GM12878 (cell line): Measurements from ENCODE around the gene TMEM214. TPM values are rescaled to one million over a fixed set of nuclear protein-coding genes. Genes with fewer than 3 reads are reported as not detected.

Source experiments
- BACH1 ChIP-seq: fragments of 450-650 bp; IDR thresholded peaks from 2 replicates; pipeline ENCODE4 v1.6.1; 2017; ENCODE audit warnings: mild to moderate bottlenecking, borderline replicate concordance
- BCL11A ChIP-seq: IDR thresholded peaks from 2 replicates; pipeline ENCODE4 v1.6.1; 2011; ENCODE audit warnings: low read depth, low read length
- CTCF ChIP-seq, 3 experiments: IDR thresholded peaks in 2 of 3; conservative IDR thresholded peaks in 1 of 3; 2 replicates each; pipeline ENCODE4 v1.5.1; 2011; ENCODE audit warnings: low read depth in 3 of 3, low read length in 3 of 3, mild to moderate bottlenecking in 3 of 3, control low read depth in 2 of 3, moderate library complexity in 2 of 3, inconsistent platforms in 1 of 3, mixed read lengths in 1 of 3; ENCODE audit not compliant: control insufficient read depth in 2 of 3, insufficient read depth in 1 of 3; ENCODE audit errors: extremely low read depth in 1 of 3
- E2F4 ChIP-seq: IDR thresholded peaks from 2 replicates; pipeline ENCODE4 v1.6.1; 2012; ENCODE audit warnings: low read depth, low read length, improper control_type of control experiment
- ELK1 ChIP-seq: IDR thresholded peaks from 2 replicates; pipeline ENCODE4 v1.6.1; 2012; ENCODE audit warnings: low read depth, low read length, improper control_type of control experiment
- EZH2 ChIP-seq: IDR thresholded peaks from 2 replicates; pipeline ENCODE4 v1.6.1; 2012; ENCODE audit warnings: low read depth, mild to moderate bottlenecking, control low read depth, inconsistent platforms, low read length, borderline replicate concordance; ENCODE audit not compliant: control insufficient read depth
- HDAC6 ChIP-seq: fragments of 200-600 bp; sonication (generic); IDR thresholded peaks from one replicate; pipeline ENCODE4 v1.8.0; 2017; ENCODE audit warnings: antibody characterized with exemption; ENCODE audit not compliant: unreplicated experiment
- IRF5 ChIP-seq: fragments of 450-650 bp; IDR thresholded peaks from 2 replicates; pipeline ENCODE4 v1.6.1; 2017; ENCODE audit warnings: borderline replicate concordance
- KLF5 ChIP-seq: fragments of 450-650 bp; IDR thresholded peaks from 2 replicates; pipeline ENCODE4 v1.6.1; 2014; ENCODE audit warnings: mild to moderate bottlenecking; ENCODE audit not compliant: partially characterized antibody
- LARP7 ChIP-seq: fragments of 450-650 bp; IDR thresholded peaks from 2 replicates; pipeline ENCODE4 v1.6.1; 2017; ENCODE audit warnings: mild to moderate bottlenecking
- MAX ChIP-seq: IDR thresholded peaks from 2 replicates; pipeline ENCODE4 v1.6.1; 2012; ENCODE audit warnings: low read depth, low read length, improper control_type of control experiment
- NFIC ChIP-seq: IDR thresholded peaks from 2 replicates; pipeline ENCODE4 v1.6.1; 2012; ENCODE audit warnings: low read depth, mild to moderate bottlenecking, inconsistent platforms, low read length, moderate library complexity
- NFYA ChIP-seq: IDR thresholded peaks from 2 replicates; pipeline ENCODE4 v1.6.1; 2011; ENCODE audit warnings: low read depth, mild to moderate bottlenecking, low read length, improper control_type of control experiment, borderline replicate concordance
- RAD21 ChIP-seq: IDR thresholded peaks from 2 replicates; pipeline ENCODE4 v1.6.1; 2011; ENCODE audit warnings: mild to moderate bottlenecking, low read depth, low read length, moderate library complexity; ENCODE audit not compliant: insufficient read depth
- SIX5 ChIP-seq: IDR thresholded peaks from 2 replicates; pipeline ENCODE4 v1.6.1; 2011; ENCODE audit warnings: mild to moderate bottlenecking, low read depth, low read length, moderate library complexity; ENCODE audit not compliant: severe bottlenecking
- SP1 ChIP-seq: IDR thresholded peaks from one replicate; pipeline ENCODE4 v1.6.1; 2011; ENCODE audit warnings: low read depth, low read length
- TBL1XR1 ChIP-seq: IDR thresholded peaks from 2 replicates; pipeline ENCODE4 v1.6.1; 2012; ENCODE audit warnings: low read depth, low read length, improper control_type of control experiment
- ZBTB4 ChIP-seq: fragments of 450-650 bp; formaldehyde crosslinking; IDR thresholded peaks from 2 replicates; pipeline ENCODE4 v1.4.0; 2022; ENCODE audit warnings: mild to moderate bottlenecking, moderate library complexity
- ZNF622 ChIP-seq: fragments of 450-650 bp; IDR thresholded peaks from 2 replicates; pipeline ENCODE4 v1.6.1; 2017; ENCODE audit warnings: mild to moderate bottlenecking, inconsistent platforms
- ZZZ3 ChIP-seq: IDR thresholded peaks from 2 replicates; pipeline ENCODE4 v1.6.1; 2011; ENCODE audit warnings: low read depth; ENCODE audit not compliant: control insufficient read depth, insufficient read length
- polyA plus RNA-seq, 11 experiments: library from polyadenylated mRNA; depleted of rRNA in 4 of 11; unstranded in 6 of 11; stranded (reverse) in 5 of 11; fragments of >200 nt; fragmentation: Nextera tagmentation in 4 of 11; fragmentation: Illumina TruSeq in 1 of 11; extraction: Ambion mirVana in 4 of 11; extraction: Trizol in 1 of 11; gene quantifications; 1 replicate in 1 of 11; 2 replicates in 10 of 11; pipeline versions ENCODE4 v1.2.1 to v1.2.3, GENCODE V29; 2011 to 2016; ENCODE audit warnings: inconsistent platforms in 2 of 11, missing spikeins in 2 of 11, low read depth in 1 of 11
- total RNA-seq, 4 experiments: library from RNA; depleted of rRNA in 3 of 4; stranded (reverse); fragments of >200 nt in 3 of 4; fragmentation: Illumina TruSeq in 1 of 4; extraction: Trizol in 1 of 4; gene quantifications; 2 replicates each; pipeline versions ENCODE4 v1.2.1 to v1.2.3, GENCODE V29; 2013 to 2021

The TMEM214 gene
- total and polyA plus RNA-seq, 10 of the 15 experiments (the other 5 are each of a cell fraction or from before 2014, with no cell fraction given): 10.4 to 79.2 (median 45.0) TPM

- TF ChIP-seq ZBTB4 (CRISPR knock-in tag): no peak
- no peak for TF ChIP-seq ZZZ3
- no peak for TF ChIP-seq IRF5
- no peak for TF ChIP-seq NFYA
- TF ChIP-seq CTCF (IDR thresholded peaks at IDR 0.05 in 2 of 3, conservative IDR thresholded peaks at IDR 0.05 in 1 of 3; ENCODE audit: control insufficient read depth in 2 of 3, extremely low read depth in 1 of 3, insufficient read depth in 1 of 3, low read depth in 3 of 3, low read length in 3 of 3): no peak
- no peak for TF ChIP-seq BCL11A
- no peak for TF ChIP-seq KLF5
- TF ChIP-seq RAD21: 0 out of 2 replicates have a peak, but pooled peaks have one; percentile 1
- TF ChIP-seq TBL1XR1: no peak
- no peak for TF ChIP-seq SP1
- no peak for TF ChIP-seq EZH2
- TF ChIP-seq ELK1: no peak
- TF ChIP-seq ZNF622: no peak
- no peak for TF ChIP-seq E2F4
- TF ChIP-seq LARP7: no peak
- no peak for TF ChIP-seq HDAC6
- TF ChIP-seq NFIC: no peak; the same call in 1 of the 2 replicates
- TF ChIP-seq BACH1: peak; percentile 4; the same call in 1 of the 2 replicates
- TF ChIP-seq SIX5: no peak
- no peak for TF ChIP-seq MAX
Measured at GRCh38 chr2:27042159-27042661, 9.4 kb downstream of the TMEM214 start (continued).
